Naive thymus-derived CD4-positive, alpha-beta T cell (primary cell): ENCODE results near the gene LCN12. TPM values are rescaled to one million over a fixed set of nuclear protein-coding genes. Genes with fewer than 3 reads are reported as not detected.

Source experiments
- ATAC-seq: fragments of 150-1000 bp; cut with Tn5 transposase; 2 replicates; pipeline ENCODE4 v1.10.0; 2021; ENCODE audit warnings: mild to moderate bottlenecking, moderate library complexity
- CTCF ChIA-PET: fragments of 350-600 bp; sonication (Branson Sonifier 250); formaldehyde crosslinking; loops from one replicate; lab custom pipeline; 2021; ENCODE audit warnings: antibody characterized with exemption; lab: Charles Lee
- POLR2A ChIA-PET: fragments of 350-600 bp; sonication (Branson Sonifier 250); formaldehyde crosslinking; loops from one replicate; lab custom pipeline; 2021; ENCODE audit warnings: antibody characterized with exemption, inconsistent platforms; lab: Charles Lee
- DNase-seq, 9 donors: peaks; one replicate each; pipeline versions ENCODE4 v3.0.0 to v3.0.0-alpha.2; 2020 to 2022; ENCODE audit warnings: mixed read lengths in 1 of 9
- H3K27ac ChIP-seq: one replicate; pipeline ENCODE4 v1.7.0; 2013; ENCODE audit warnings: mild to moderate bottlenecking, low read depth, low read length, moderate library complexity
- H3K27me3 ChIP-seq, 2 donors: one replicate each; pipeline ENCODE4 v1.7.0; 2013; ENCODE audit warnings: low read length in 2 of 2, mild to moderate bottlenecking in 2 of 2, moderate library complexity in 2 of 2; ENCODE audit not compliant: control insufficient read depth in 2 of 2, insufficient read depth in 2 of 2
- H3K36me3 ChIP-seq, 3 experiments: 1 replicate in 2 of 3; 2 replicates in 1 of 3; pipeline ENCODE4 v1.7.0; 2013; ENCODE audit warnings: low read length in 3 of 3, mild to moderate bottlenecking in 3 of 3, moderate library complexity in 1 of 3; ENCODE audit not compliant: insufficient read depth in 3 of 3, control insufficient read depth in 2 of 3
- H3K4me1 ChIP-seq, 2 donors: one replicate each; pipeline ENCODE4 v1.7.0; 2013; ENCODE audit warnings: low read length in 2 of 2, mild to moderate bottlenecking in 2 of 2, moderate library complexity in 1 of 2; ENCODE audit not compliant: control insufficient read depth in 2 of 2, insufficient read depth in 2 of 2
- H3K4me3 ChIP-seq: 2 replicates; pipeline ENCODE4 v1.7.0; 2013; ENCODE audit warnings: mild to moderate bottlenecking, low read length
- H3K9me3 ChIP-seq, 3 experiments: 1 replicate in 2 of 3; 2 replicates in 1 of 3; pipeline ENCODE4 v1.7.0; 2013; ENCODE audit warnings: low read length in 3 of 3; ENCODE audit not compliant: control insufficient read depth in 2 of 3
- H3K27ac Mint-ChIP-seq, 9 donors: one replicate each; pipeline ENCODE4 v1.8.0; 2020 to 2022; ENCODE audit warnings: mixed read lengths in 9 of 9, mild to moderate bottlenecking in 8 of 9, moderate library complexity in 5 of 9, inconsistent platforms in 2 of 9
- H3K27me3 Mint-ChIP-seq, 5 donors: one replicate each; pipeline ENCODE4 v1.8.0; 2021 to 2022; ENCODE audit warnings: mixed read lengths in 5 of 5, mild to moderate bottlenecking in 1 of 5
- H3K36me3 Mint-ChIP-seq, 5 donors: one replicate each; pipeline ENCODE4 v1.8.0; 2020 to 2022; ENCODE audit warnings: mixed read lengths in 5 of 5, mild to moderate bottlenecking in 3 of 5, inconsistent platforms in 1 of 5
- H3K4me1 Mint-ChIP-seq, 7 donors: one replicate each; pipeline ENCODE4 v1.8.0; 2020 to 2022; ENCODE audit warnings: mixed read lengths in 7 of 7, mild to moderate bottlenecking in 3 of 7, inconsistent platforms in 1 of 7
- H3K4me3 Mint-ChIP-seq, 10 donors: one replicate each; pipeline ENCODE4 v1.8.0; 2020 to 2022; ENCODE audit warnings: mild to moderate bottlenecking in 10 of 10, mixed read lengths in 10 of 10, moderate library complexity in 6 of 10, inconsistent platforms in 2 of 10
- H3K9me3 Mint-ChIP-seq, 11 donors: one replicate each; pipeline ENCODE4 v1.8.0; 2020 to 2022; ENCODE audit warnings: mixed read lengths in 11 of 11, mild to moderate bottlenecking in 4 of 11, inconsistent platforms in 1 of 11, moderate library complexity in 1 of 11
- intact Hi-C, 2 donors: fragments of 100-400 bp; cut with micrococcal nuclease; formaldehyde crosslinking; loops; one replicate each; pipeline ENCODE4 v1.15.1; 2023
- polyA plus RNA-seq, 2 donors: library from polyadenylated mRNA; unstranded; fragments of 300-500 nt; fragmentation: Illumina TruSeq; gene quantifications; one replicate each; pipeline ENCODE4 v1.2.3, GENCODE V29; 2021
- total RNA-seq, 6 experiments: library from RNA in 5 of 6; stranded (reverse) in 5 of 6; gene quantifications; 1 replicate in 5 of 6; 2 replicates in 1 of 6; pipeline ENCODE4 v1.2.3 and lab custom pipeline; 2021 to 2026

The LCN12 gene
- total and polyA plus RNA-seq, 7 experiments from 2014 or later: 0.89 to 4.9 (median 2.6) TPM; not detected in 2

DNA sequence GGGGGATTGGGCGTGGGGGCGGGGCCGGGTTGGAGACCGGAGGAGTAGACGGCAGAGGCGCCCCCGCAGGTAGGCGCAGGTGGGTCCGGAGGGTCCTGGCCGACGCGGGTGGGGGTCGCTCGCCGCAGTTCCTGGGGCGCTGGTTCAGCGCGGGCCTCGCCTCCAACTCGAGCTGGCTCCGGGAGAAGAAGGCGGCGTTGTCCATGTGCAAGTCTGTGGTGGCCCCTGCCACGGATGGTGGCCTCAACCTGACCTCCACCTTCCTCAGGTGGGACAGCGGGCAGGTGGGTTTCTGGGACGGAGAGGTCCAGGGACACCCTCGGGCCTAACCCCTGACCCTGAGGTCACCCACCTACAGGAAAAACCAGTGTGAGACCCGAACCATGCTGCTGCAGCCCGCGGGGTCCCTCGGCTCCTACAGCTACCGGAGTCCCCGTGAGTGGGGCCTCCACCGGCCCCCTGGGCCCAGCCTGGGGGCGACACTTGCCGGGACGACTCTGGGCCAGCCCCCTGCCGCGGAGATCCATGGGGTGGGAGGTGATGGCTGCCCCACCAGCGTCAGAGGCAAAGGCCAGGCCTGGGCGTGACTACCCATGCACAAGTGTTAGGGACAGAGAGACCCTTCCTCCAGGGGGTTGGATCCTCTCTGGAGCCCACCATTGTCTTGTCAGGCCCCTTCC, 26.9 kb downstream of the LCN12 start:
- Histone ChIP-seq H3K4me1 (peaks cover 13 to 21% of the 10 kb centered on the region in 2 donors), H3K4me3 (no peak overlapping the region), H3K27me3 (peaks cover 0 to 6% of the 10 kb centered on the region in 2 donors), H3K36me3 (no peaks in the 10 kb centered on the region), H3K9me3 (no peaks in the 10 kb centered on the region), H3K27ac (no peak overlapping the region)
- no peak for ATAC-seq
- peaks cover 0 to 3% (median 3%) of the 10 kb centered on the region in 5 donors for H3K36me3 Mint-ChIP-seq
- peaks cover 4 to 13% (median 8%) of the 10 kb centered on the region in 5 donors for H3K27me3 Mint-ChIP-seq
- DNase-seq: no peak
- ChIA-PET CTCF (no interaction called here), POLR2A (interaction anchor here (1.1 kb wide), 1 partner anchor 31 kb away, joined by 3 read pairs; no protein-coding TSS in a partner anchor)
- no peak overlapping the region for H3K27ac Mint-ChIP-seq
- peak overlapping the region in 1 of 10 donors; percentile 18 for H3K4me3 Mint-ChIP-seq
- H3K9me3 Mint-ChIP-seq: no peaks in the 10 kb centered on the region
- intact Hi-C loops: loop anchor here (1.0 kb wide), 4 partner anchors 13 to 189 kb away; partner anchors contain the start of gene PAXX (in 2 of the 2)
- H3K4me1 Mint-ChIP-seq: peaks cover 0 to 23% (median 8%) of the 10 kb centered on the region in 7 donors

DNA sequence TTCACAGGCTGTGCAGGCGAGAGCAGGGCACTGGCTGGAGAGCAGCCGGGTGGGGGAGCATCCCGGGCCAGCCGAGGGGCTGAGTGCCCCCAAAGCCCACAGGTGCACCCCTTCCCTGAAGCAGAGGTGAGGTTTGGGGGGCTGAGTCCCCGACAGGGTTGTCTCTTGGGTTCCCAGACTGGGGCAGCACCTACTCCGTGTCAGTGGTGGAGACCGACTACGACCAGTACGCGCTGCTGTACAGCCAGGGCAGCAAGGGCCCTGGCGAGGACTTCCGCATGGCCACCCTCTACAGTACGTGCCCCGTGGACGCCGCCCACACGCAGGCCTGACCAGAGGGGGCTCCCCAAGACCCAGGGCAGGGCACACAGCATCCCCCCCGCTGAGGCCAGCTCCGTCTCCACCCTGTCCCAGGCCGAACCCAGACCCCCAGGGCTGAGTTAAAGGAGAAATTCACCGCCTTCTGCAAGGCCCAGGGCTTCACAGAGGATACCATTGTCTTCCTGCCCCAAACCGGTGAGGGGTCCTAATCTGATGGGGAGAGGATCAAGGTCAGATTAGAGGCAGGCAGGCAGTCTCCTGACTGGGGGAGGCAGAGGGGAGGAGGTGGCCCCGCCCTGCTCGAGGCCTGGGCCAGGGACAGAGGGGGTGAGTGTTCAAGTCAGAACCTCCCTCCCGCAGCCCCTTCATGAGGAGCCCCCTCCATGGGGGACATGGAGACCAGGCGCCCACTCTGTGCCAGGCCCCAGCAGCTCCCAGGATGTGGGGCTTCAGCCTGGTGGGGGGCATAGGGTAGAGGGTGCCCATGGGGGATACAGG, 27.9 kb downstream of the LCN12 start:
- H3K27me3 Mint-ChIP-seq: peaks cover 6 to 21% (median 10%) of the 10 kb centered on the region in 5 donors
- intact Hi-C loops: no loop called here
- peaks cover 0 to 5% (median 3%) of the 10 kb centered on the region in 5 donors for H3K36me3 Mint-ChIP-seq
- H3K4me3 ChIP-seq: no peak overlapping the region
- ATAC-seq (no peak), DNase-seq (no peak)
- no peaks in the 10 kb centered on the region for H3K36me3 ChIP-seq
- peaks cover 0 to 22% (median 10%) of the 10 kb centered on the region in 7 donors for H3K4me1 Mint-ChIP-seq
- ChIA-PET CTCF (interaction anchor here (1.2 kb wide), 1 partner anchor 13 kb away, joined by 3 read pairs; no protein-coding TSS in a partner anchor), POLR2A (interaction anchor here (1.0 kb wide), 1 partner anchor 12 kb away, joined by 3 read pairs; no protein-coding TSS in a partner anchor)
- H3K4me1 ChIP-seq: peaks cover 11 to 12% of the 10 kb centered on the region in 2 donors
- no peaks in the 10 kb centered on the region for H3K9me3 ChIP-seq
- H3K27ac Mint-ChIP-seq: peak overlapping the region in 2 of 9 donors; percentile 25 to 80
- no peak overlapping the region for H3K4me3 Mint-ChIP-seq
- H3K9me3 Mint-ChIP-seq: no peaks in the 10 kb centered on the region
- peaks cover 0 to 6% of the 10 kb centered on the region in 2 donors for H3K27me3 ChIP-seq
- no peak overlapping the region for H3K27ac ChIP-seq

DNA sequence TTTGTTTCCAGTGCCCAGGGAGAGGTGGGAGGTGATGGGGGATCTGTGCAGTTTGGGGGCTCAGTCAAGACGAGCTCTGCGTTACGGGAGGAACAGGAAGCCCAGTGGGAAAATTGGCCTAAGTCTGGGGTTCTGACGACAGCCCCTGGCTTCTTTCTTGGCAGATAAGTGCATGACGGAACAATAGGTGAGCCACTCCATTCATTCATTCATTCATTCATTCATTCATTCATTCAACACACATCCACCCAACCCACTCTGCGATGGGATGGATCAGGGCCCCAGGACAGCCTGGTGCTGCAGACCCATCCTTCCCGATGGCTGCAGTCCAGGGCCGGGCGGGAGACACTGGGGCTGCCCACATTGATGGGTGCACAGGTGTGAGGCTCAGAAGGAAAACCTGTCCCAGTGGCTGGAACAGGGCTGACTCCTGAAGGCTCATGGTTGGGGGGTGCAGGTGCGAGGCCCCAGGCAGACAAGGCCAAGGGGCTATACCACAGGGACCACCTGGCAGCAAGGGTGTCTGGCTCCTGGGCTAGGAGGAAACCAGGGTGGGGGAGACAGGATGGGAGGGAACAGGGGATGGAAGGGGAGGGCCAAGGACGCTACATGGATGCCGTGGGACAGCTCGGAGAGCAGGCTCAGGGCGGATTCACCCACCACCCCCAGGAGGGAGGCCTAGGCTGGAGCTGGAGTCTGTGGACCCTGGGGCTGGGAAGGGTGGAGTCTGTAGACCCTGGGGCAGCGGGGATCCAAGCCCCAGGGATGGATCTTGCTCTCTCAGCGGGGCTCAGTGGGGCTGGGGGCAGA, 28.8 kb downstream of the LCN12 start:
- H3K36me3 ChIP-seq: no peaks in the 10 kb centered on the region
- H3K9me3 ChIP-seq: no peaks in the 10 kb centered on the region
- Mint-ChIP-seq H3K36me3 (peaks cover 0 to 5% (median 3%) of the 10 kb centered on the region in 5 donors), H3K9me3 (no peaks in the 10 kb centered on the region), H3K27me3 (peaks cover 6 to 20% (median 10%) of the 10 kb centered on the region in 5 donors), H3K27ac (peak overlapping the region in 2 of 9 donors; percentile 20 to 25), H3K4me3 (no peak overlapping the region), H3K4me1 (peaks cover 0 to 13% (median 5%) of the 10 kb centered on the region in 7 donors)
- intact Hi-C loops: no loop called here
- CTCF ChIA-PET: interaction anchor here (1.2 kb wide), 1 partner anchor 12 kb away, joined by 3 read pairs; no protein-coding TSS in a partner anchor
- ATAC-seq (no peak), DNase-seq (no peak)
- H3K27me3 ChIP-seq: peaks cover 0 to 6% of the 10 kb centered on the region in 2 donors
- POLR2A ChIA-PET: interaction anchor here (1.0 kb wide), 1 partner anchor 11 kb away, joined by 3 read pairs; no protein-coding TSS in a partner anchor
- no peak overlapping the region for H3K27ac ChIP-seq
- H3K4me3 ChIP-seq: no peak overlapping the region
- H3K4me1 ChIP-seq: peaks cover 2 to 3% of the 10 kb centered on the region in 2 donors

DNA sequence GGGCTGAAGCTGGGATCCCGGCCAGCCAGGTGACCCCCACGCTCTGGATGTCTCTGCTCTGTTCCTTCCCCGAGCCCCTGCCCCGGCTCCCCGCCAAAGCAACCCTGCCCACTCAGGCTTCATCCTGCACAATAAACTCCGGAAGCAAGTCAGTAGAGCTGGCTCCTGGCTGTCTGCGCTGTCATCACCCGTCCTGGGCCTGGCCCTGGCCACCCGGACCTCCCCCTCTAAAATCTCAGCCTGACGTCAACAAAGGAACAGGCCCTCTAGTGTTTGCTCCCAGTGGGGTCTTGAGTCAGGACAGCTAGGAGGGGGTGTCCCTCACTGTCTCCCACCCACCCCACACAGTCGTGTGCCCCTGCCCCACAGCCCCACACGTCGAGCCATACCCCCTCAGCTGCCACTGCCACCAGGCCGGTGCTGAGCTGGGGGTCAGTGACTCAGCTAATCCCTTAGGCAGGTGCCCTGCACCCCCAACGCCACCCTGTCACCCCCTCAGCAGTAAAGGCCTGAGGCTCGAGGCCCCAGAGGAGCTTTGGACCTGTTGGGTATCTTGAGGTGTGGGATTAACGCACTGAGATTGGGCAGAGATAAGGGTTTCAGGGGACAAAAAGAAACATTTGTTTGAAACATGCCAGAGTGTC, 29.6 kb downstream of the LCN12 start:
- Mint-ChIP-seq H3K36me3 (peaks cover 0 to 5% (median 3%) of the 10 kb centered on the region in 5 donors), H3K27ac (no peak overlapping the region), H3K4me3 (no peak overlapping the region), H3K4me1 (peaks cover 0 to 6% (median 5%) of the 10 kb centered on the region in 7 donors), H3K27me3 (peaks cover 11 to 26% (median 15%) of the 10 kb centered on the region in 5 donors), H3K9me3 (no peaks in the 10 kb centered on the region)
- CTCF ChIA-PET: interaction anchor here (1.2 kb wide), 1 partner anchor 11 kb away, joined by 3 read pairs; no protein-coding TSS in a partner anchor
- ATAC-seq: no peak
- intact Hi-C loops: no loop called here
- H3K36me3 ChIP-seq: no peaks in the 10 kb centered on the region
- no peak overlapping the region for H3K4me3 ChIP-seq
- POLR2A ChIA-PET: no interaction called here
- H3K4me1 ChIP-seq: no peaks in the 10 kb centered on the region
- no peak overlapping the region for H3K27ac ChIP-seq
- H3K9me3 ChIP-seq: no peaks in the 10 kb centered on the region
- DNase-seq: no peak
- H3K27me3 ChIP-seq: peaks cover 0 to 6% of the 10 kb centered on the region in 2 donors

DNA sequence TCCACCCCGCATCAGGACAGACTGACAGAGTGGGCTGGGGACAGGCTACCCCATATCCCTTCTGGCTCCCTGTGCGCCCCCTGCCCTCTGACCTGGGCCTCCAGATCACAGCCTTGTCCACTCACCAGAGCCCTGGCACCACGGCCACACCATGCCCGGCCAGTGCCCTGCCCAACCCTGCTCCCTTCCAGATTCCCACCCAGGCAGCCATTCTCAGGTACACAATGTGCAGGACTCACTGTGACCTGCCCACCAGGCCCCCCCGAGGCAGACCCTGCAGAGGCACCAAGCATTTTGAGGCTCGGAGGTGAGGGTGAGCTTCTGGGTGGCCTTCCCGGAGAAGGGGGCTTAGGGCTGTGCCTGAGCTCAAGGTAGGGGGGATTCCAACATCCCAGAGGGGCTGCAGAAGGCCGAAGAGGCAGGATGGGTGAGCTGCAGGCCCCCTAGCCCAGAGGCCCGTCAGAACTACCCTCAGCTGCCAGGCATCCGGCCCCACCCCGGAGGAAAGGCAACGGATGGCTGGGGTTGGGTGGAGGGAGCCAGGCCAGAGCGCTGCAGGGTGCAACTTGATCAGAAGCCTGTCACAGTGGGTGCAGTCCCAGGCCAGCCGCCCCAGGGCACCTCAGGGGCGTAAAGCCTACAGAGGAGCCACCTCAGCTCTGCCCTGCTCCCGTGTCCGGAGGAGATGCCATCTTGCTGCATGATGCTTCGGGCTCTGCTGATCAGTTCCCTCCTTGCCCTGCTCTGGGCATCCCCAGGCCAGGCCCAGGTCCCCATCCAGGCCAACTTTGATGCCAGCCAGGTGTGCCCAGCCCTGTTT, 30.4 kb downstream of the LCN12 start, which contains the start of gene LCNL1:
LCNL1 (plus strand) TSS at position 762 of the 820 bp plus-strand sequence. CDS start 594 bp downstream, outside the sequence.
- no peaks in the 10 kb centered on the region for H3K36me3 ChIP-seq
- intact Hi-C loops: no loop called here
- H3K4me1 ChIP-seq: no peaks in the 10 kb centered on the region
- H3K36me3 Mint-ChIP-seq: peaks cover 0 to 5% (median 3%) of the 10 kb centered on the region in 5 donors
- no peak within 1 kb of the TSS for H3K27ac Mint-ChIP-seq
- peaks cover 0 to 6% (median 5%) of the 10 kb centered on the region in 7 donors for H3K4me1 Mint-ChIP-seq
- H3K27me3 Mint-ChIP-seq: peaks cover 12 to 30% (median 15%) of the 10 kb centered on the region in 5 donors
- no peak within 1 kb of the TSS for H3K4me3 ChIP-seq
- no peak for DNase-seq
- ChIA-PET POLR2A (no interaction called here), CTCF (no interaction called here)
- H3K9me3 ChIP-seq: no peaks in the 10 kb centered on the region
- peaks cover 0 to 6% of the 10 kb centered on the region in 2 donors for H3K27me3 ChIP-seq
- no peak for ATAC-seq
- no peaks in the 10 kb centered on the region for H3K9me3 Mint-ChIP-seq
- H3K4me3 Mint-ChIP-seq: peak within 1 kb of the TSS in 3 of 10 donors; percentile 1 to 36 (median 33)
- no peak within 1 kb of the TSS for H3K27ac ChIP-seq
